GM12891 (cell line): Measurements from ENCODE around the gene SHROOM4.

Experiments
- DNase-seq: peaks from one replicate; pipeline ENCODE4 v3.0.0; 2011; ENCODE audit warnings: low spot score; ENCODE audit not compliant: insufficient read length
- FAIRE-seq: peaks from 2 replicates; lab custom pipeline; 2011; peaks lifted over from hg19 to GRCh38; lab: Jason Lieb, UNC
- PAX5 ChIP-seq: IDR thresholded peaks from 2 replicates; pipeline ENCODE4 v1.6.1; 2011; ENCODE audit warnings: low read length, moderate library complexity, mild to moderate bottlenecking; ENCODE audit not compliant: insufficient read depth, severe bottlenecking
- POLR2A ChIP-seq: IDR thresholded peaks from 2 replicates; pipeline ENCODE4 v1.6.1; 2011; ENCODE audit warnings: low read depth, low read length, control low read depth
- POLR2AphosphoS5 ChIP-seq: IDR thresholded peaks from 2 replicates; pipeline ENCODE4 v1.6.1; 2011; ENCODE audit warnings: low read depth, low read length, control low read depth
- POU2F2 ChIP-seq: IDR thresholded peaks from 2 replicates; pipeline ENCODE4 v1.6.1; 2011; ENCODE audit warnings: low read depth, mild to moderate bottlenecking, control low read depth, low read length, moderate library complexity
- SPI1 ChIP-seq: IDR thresholded peaks from 2 replicates; pipeline ENCODE4 v1.6.1; 2011; ENCODE audit warnings: low read depth, low read length, control low read depth
- TAF1 ChIP-seq: IDR thresholded peaks from 2 replicates; pipeline ENCODE4 v1.6.1; 2011; ENCODE audit warnings: low read depth, low read length, control low read depth

SHROOM4 gene

GRCh38 chrX:50838820-50839600, 25.0 kb upstream of the SHROOM4 start:
- DNase-seq (no peak), FAIRE-seq (no peak)
- TF ChIP-seq POLR2AphosphoS5 (no peak), POU2F2 (no peak), POLR2A (no peak), PAX5 (no peak), SPI1 (no peak), TAF1 (no peak)

DNA sequence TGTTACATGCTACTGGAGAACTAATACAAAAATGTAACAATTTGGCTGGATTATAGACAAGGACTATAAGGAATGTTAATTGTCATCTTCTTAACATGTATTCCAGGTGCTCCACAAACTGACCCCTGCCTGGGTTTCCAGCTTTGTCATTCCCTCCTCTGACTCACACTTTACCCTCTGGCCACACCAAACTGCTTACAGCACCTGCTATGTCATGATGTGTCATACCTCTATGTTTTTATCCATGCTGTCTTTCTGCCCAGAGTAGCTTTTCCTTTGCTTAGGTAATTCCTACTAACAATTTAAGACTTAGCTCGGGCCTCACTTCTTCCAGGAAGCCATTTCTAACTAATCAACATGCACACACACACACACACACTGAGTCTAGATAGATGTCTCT, 14.0 kb upstream of the SHROOM4 start:
- TF ChIP-seq SPI1 = no peak
- TF ChIP-seq PAX5 = no peak
- TF ChIP-seq POU2F2 = no peak
- TF ChIP-seq POLR2A = no peak
- TF ChIP-seq TAF1 = no peak
- no peak for TF ChIP-seq POLR2AphosphoS5
- FAIRE-seq = no peak
- DNase-seq = no peak

GRCh38 chrX:50825825-50826224, 11.8 kb upstream of the SHROOM4 start:
- DNase-seq (no peak), FAIRE-seq (no peak)
- TF ChIP-seq POLR2A = no peak
- TF ChIP-seq SPI1 = no peak
- no peak for TF ChIP-seq PAX5
- TF ChIP-seq POLR2AphosphoS5 = no peak
- no peak for TF ChIP-seq POU2F2
- no peak for TF ChIP-seq TAF1

DNA sequence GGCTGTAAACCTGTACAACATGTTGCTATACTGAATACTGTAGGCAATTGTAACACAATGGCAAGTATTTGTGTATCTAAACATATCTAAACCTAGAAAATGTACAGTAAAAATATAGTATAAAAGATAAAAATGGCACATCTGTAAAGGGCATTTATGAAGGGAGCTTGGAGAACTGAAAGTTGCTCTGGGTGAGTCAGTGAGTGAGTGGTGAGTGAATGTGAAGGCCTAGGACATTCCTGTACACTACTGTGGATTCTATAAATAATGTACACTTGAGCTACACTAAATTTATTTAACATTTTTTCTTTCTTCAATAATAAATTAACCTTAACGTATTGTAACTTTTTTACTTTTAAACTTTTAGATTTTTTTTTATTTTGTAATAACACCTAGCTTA, 5.0 kb upstream of the SHROOM4 start:
- TF ChIP-seq POLR2A (no peak), TAF1 (no peak), SPI1 (no peak), POLR2AphosphoS5 (no peak), PAX5 (no peak), POU2F2 (no peak)
- no peak for DNase-seq
- FAIRE-seq = no peak

- FAIRE-seq (no peak), DNase-seq (no peak)
Measured at GRCh38 chrX:50815120-50815519, 1.1 kb upstream of the SHROOM4 start.

GRCh38 chrX:50814701-50815100, 707 bp upstream of the SHROOM4 start:
- TF ChIP-seq SPI1 = no peak
- TF ChIP-seq POLR2AphosphoS5 = no peak
- no peak for TF ChIP-seq PAX5
- no peak for TF ChIP-seq TAF1
- TF ChIP-seq POLR2A = no peak
- no peak for TF ChIP-seq POU2F2
- FAIRE-seq = no peak
- DNase-seq = no peak

More at GRCh38 chrX:50815120-50815519, 1.1 kb upstream of the SHROOM4 start:
- no peak for TF ChIP-seq SPI1
- no peak for TF ChIP-seq PAX5
- no peak for TF ChIP-seq POLR2AphosphoS5
- no peak for TF ChIP-seq POU2F2
- no peak for TF ChIP-seq TAF1
- TF ChIP-seq POLR2A = no peak

GRCh38 chrX:50812995-50813842, 775 bp downstream of the SHROOM4 start:
- TF ChIP-seq PAX5 (no peak), POLR2AphosphoS5 (no peak)
- no peak for FAIRE-seq
- no peak for DNase-seq

GRCh38 chrX:50805276-50805675, 8.7 kb downstream of the SHROOM4 start:
- FAIRE-seq (no peak), DNase-seq (no peak)
- TF ChIP-seq TAF1 (no peak), POLR2A (no peak), POU2F2 (no peak), POLR2AphosphoS5 (no peak)

DNA sequence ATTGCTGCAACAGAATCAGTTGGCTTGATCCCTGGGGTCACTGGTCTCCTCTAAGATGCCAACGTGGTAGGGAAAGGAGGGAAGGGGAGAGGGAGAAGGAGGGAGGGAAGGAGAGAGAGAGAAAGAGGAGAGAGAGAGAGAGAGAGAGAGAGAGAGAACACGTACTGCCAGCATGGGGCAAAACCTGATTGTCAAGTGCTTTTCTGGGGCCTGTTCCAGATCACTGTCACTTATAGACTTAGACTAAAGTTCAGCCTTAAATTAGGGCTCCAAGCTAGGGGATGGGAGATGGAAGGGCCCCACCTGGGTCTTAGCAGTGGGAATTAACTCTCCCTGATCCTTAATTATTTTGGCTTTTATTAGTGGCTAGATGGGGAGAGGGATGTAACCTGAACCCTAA, 12.9 kb downstream of the SHROOM4 start:
- no peak for FAIRE-seq
- TF ChIP-seq POU2F2 = no peak
- no peak for TF ChIP-seq POLR2A
- no peak for TF ChIP-seq TAF1
- no peak for TF ChIP-seq PAX5
- no peak for TF ChIP-seq SPI1
- TF ChIP-seq POLR2AphosphoS5 = no peak
- DNase-seq = no peak
